HTR-8/SVneo (cell line): Measurements from ENCODE around the gene SLC11A1.

ENCODE experiments used
- DNase-seq: peaks from one replicate; pipeline ENCODE4 v3.0.0; 2011; ENCODE audit warnings: low spot score, mixed read lengths; ENCODE audit not compliant: insufficient read length
- FAIRE-seq: peaks from 2 replicates; lab custom pipeline; 2011; peaks lifted over from hg19 to GRCh38; lab: Jason Lieb, UNC

SLC11A1 gene

GRCh38 chr2:218429911-218430692, 48.0 kb downstream of the SLC11A1 start:
- DNase-seq, result no peak
- FAIRE-seq, result no peak

GRCh38 chr2:218430721-218431120, 48.6 kb downstream of the SLC11A1 start:
- DNase-seq (no peak), FAIRE-seq (no peak)

- no peak for FAIRE-seq
Observed at GRCh38 chr2:218431878-218432277, 49.8 kb downstream of the SLC11A1 start.

GRCh38 chr2:218432676-218433365, 50.7 kb downstream of the SLC11A1 start:
- DNase-seq (no peak), FAIRE-seq (no peak)

More at GRCh38 chr2:218431878-218432277, 49.8 kb downstream of the SLC11A1 start:
- no peak for DNase-seq

- FAIRE-seq (no peak), DNase-seq (no peak)
Observed at GRCh38 chr2:218434456-218434855, 52.4 kb downstream of the SLC11A1 start.

- DNase-seq (no peak), FAIRE-seq (no peak)
Observed at GRCh38 chr2:218435003-218435982, 53.2 kb downstream of the SLC11A1 start.

GRCh38 chr2:218436992-218437391, 54.9 kb downstream of the SLC11A1 start:
- DNase-seq (no peak), FAIRE-seq (no peak)

GRCh38 chr2:218437969-218438368, 55.9 kb downstream of the SLC11A1 start:
- no peak for DNase-seq
- FAIRE-seq, result no peak

- FAIRE-seq, result no peak
- no peak for DNase-seq
Observed at GRCh38 chr2:218438596-218438995, 56.5 kb downstream of the SLC11A1 start.

- DNase-seq, result no peak
Observed at GRCh38 chr2:218444692-218445357, 62.8 kb downstream of the SLC11A1 start.

GRCh38 chr2:218445602-218446001, 63.5 kb downstream of the SLC11A1 start:
- DNase-seq, result no peak
- no peak for FAIRE-seq

More at GRCh38 chr2:218444692-218445357, 62.8 kb downstream of the SLC11A1 start:
- no peak for FAIRE-seq
